Glutamatergic neuron (in vitro differentiated cells): ENCODE data around the gene CYP27A1. TPM values are rescaled to one million over a fixed set of nuclear protein-coding genes. Genes with fewer than 3 reads are reported as not detected.

Experiments used
- DNase-seq: peaks from one replicate; pipeline ENCODE4 v3.0.0; 2022
- H3K27ac Mint-ChIP-seq: one replicate; pipeline ENCODE4 v1.8.0; 2020; ENCODE audit warnings: mild to moderate bottlenecking, mixed read lengths, inconsistent platforms; ENCODE audit not compliant: unreplicated experiment
- H3K27me3 Mint-ChIP-seq: one replicate; pipeline ENCODE4 v1.8.0; 2020; ENCODE audit warnings: mild to moderate bottlenecking, moderate library complexity, mixed read lengths, inconsistent platforms; ENCODE audit not compliant: unreplicated experiment
- H3K36me3 Mint-ChIP-seq: one replicate; pipeline ENCODE4 v1.8.0; 2020; ENCODE audit warnings: mild to moderate bottlenecking, mixed read lengths, inconsistent platforms; ENCODE audit not compliant: unreplicated experiment
- H3K4me1 Mint-ChIP-seq: one replicate; pipeline ENCODE4 v1.8.0; 2020; ENCODE audit warnings: mild to moderate bottlenecking, low read depth, mixed read lengths, inconsistent platforms; ENCODE audit not compliant: unreplicated experiment
- H3K4me3 Mint-ChIP-seq: one replicate; pipeline ENCODE4 v1.8.0; 2020; ENCODE audit warnings: mild to moderate bottlenecking, mixed read lengths, inconsistent platforms; ENCODE audit not compliant: unreplicated experiment
- H3K9me3 Mint-ChIP-seq: one replicate; pipeline ENCODE4 v1.8.0; 2020; ENCODE audit warnings: mild to moderate bottlenecking, moderate library complexity, mixed read lengths, inconsistent platforms; ENCODE audit not compliant: unreplicated experiment
- total RNA-seq: library from RNA; stranded (reverse); fragmentation: NEBNext Ultra II Directional; extraction: Animal tissue kit (Norgen Biotek cat#: 25700); gene quantifications from one replicate; pipeline ENCODE4 v1.2.1, GENCODE V29; 2021; ENCODE audit not compliant: unreplicated experiment
- TF ChIP-seq, protein P1 (sequence below): fragments of 200-600 bp; sonication (generic); IDR thresholded peaks from one replicate; pipeline ENCODE4 v1.5.0; 2021; ENCODE audit not compliant: partially characterized antibody, unreplicated experiment

The CYP27A1 gene
- total RNA-seq, 1 donor from 2014 or later, result 0.98 TPM

DNA sequence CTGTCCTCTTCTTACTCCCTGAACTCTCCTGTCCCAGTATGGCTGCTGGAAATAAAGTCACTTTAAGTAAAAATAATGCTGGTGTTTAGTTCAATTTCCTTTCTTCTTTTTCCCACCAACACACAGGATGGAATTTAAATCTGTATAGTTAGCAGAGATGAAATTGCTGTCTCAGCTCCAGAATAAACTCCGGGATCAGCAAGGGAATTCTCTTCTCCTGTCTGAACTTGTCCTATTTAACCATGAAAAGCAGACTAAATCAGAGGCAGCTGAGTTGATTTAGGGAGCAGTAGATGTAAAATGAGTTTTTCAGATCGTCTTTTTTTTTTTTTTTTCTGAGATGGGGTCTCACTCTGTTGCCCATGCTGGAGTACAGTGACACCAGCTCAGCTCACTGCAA is 45.4 kb upstream of the CYP27A1 start:
- H3K36me3 Mint-ChIP-seq, result no peaks in the 10 kb centered on the region
- H3K27me3 Mint-ChIP-seq, result no peaks in the 10 kb centered on the region
- TF ChIP-seq, protein P1, sequence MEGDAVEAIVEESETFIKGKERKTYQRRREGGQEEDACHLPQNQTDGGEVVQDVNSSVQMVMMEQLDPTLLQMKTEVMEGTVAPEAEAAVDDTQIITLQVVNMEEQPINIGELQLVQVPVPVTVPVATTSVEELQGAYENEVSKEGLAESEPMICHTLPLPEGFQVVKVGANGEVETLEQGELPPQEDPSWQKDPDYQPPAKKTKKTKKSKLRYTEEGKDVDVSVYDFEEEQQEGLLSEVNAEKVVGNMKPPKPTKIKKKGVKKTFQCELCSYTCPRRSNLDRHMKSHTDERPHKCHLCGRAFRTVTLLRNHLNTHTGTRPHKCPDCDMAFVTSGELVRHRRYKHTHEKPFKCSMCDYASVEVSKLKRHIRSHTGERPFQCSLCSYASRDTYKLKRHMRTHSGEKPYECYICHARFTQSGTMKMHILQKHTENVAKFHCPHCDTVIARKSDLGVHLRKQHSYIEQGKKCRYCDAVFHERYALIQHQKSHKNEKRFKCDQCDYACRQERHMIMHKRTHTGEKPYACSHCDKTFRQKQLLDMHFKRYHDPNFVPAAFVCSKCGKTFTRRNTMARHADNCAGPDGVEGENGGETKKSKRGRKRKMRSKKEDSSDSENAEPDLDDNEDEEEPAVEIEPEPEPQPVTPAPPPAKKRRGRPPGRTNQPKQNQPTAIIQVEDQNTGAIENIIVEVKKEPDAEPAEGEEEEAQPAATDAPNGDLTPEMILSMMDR, result no peak
- DNase-seq, result no peak
- H3K27ac Mint-ChIP-seq, result no peak overlapping the region
- no peaks in the 10 kb centered on the region for H3K4me1 Mint-ChIP-seq
- H3K4me3 Mint-ChIP-seq, result no peak overlapping the region
- no peaks in the 10 kb centered on the region for H3K9me3 Mint-ChIP-seq

DNA sequence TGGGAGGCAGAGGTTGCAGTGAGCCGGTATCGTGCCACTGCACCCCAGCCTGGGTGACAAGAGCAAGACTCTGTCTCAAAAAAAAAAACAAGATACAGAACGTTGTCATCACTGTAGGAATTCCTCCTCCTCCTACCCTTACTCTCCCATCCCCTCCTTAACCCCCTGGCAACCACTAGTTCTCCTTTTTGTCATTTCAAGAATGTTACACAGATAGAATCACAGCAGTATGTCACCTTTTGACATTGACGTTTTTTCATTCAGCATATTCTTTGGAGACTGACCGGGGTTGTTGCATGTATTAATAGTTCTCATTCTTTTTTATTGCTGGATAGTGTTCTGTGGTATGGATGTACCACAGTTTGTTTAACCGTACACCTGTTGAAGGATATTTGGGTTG is 38.9 kb upstream of the CYP27A1 start:
- Mint-ChIP-seq H3K36me3 (no peaks in the 10 kb centered on the region), H3K27me3 (peaks cover 3% of the 10 kb centered on the region), H3K4me1 (no peaks in the 10 kb centered on the region), H3K27ac (no peak overlapping the region), H3K9me3 (no peaks in the 10 kb centered on the region), H3K4me3 (no peak overlapping the region)
- TF ChIP-seq, protein P1, result no peak
- no peak for DNase-seq

DNA sequence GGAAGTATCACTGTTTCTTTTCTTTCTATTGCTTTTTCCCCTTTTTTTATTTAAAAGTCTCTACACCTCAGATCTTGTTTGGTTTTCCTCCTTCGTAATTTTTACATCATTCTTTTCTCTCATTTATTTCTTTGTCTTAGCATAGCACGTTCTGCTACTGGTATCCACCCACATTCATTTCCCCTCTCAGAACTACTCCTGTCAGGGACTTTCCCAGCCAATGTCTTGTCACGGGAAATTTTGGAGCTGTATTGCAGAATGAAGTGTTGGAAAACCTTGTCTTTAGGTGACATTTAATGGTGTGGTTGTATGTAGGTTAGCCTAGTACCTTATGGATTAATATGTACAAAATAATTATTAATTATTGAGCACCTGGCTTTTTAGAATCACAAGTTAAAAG is 37.3 kb upstream of the CYP27A1 start:
- Mint-ChIP-seq H3K4me1 (no peaks in the 10 kb centered on the region), H3K27me3 (peaks cover 3% of the 10 kb centered on the region), H3K36me3 (no peaks in the 10 kb centered on the region), H3K9me3 (no peaks in the 10 kb centered on the region), H3K4me3 (no peak overlapping the region), H3K27ac (no peak overlapping the region)
- TF ChIP-seq, protein P1, result no peak
- no peak for DNase-seq

DNA sequence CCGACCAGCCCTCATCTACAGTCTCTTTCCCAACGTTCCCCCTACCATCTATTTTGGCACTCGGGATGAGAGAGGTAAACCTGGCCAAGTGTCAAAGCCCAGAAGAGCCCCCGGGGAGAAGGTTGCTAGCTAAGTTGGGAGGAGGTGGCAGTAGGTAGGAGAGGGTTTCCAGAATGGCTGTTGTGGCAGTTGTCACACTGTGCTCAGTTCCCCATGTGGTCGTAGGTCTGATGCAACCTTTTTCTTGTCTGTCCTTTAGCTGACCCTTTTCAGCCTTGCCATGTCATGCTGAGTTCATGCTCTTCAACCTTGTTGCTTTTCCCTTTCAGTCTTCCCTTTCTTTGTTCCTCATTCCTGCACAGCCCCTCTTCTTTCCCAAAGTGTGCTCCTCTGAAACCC is 36.8 kb upstream of the CYP27A1 start:
- Mint-ChIP-seq H3K27ac (no peak overlapping the region), H3K36me3 (no peaks in the 10 kb centered on the region), H3K4me3 (no peak overlapping the region), H3K4me1 (no peaks in the 10 kb centered on the region), H3K9me3 (no peaks in the 10 kb centered on the region), H3K27me3 (peaks cover 3% of the 10 kb centered on the region)
- TF ChIP-seq, protein P1, result no peak
- DNase-seq, result no peak

DNA sequence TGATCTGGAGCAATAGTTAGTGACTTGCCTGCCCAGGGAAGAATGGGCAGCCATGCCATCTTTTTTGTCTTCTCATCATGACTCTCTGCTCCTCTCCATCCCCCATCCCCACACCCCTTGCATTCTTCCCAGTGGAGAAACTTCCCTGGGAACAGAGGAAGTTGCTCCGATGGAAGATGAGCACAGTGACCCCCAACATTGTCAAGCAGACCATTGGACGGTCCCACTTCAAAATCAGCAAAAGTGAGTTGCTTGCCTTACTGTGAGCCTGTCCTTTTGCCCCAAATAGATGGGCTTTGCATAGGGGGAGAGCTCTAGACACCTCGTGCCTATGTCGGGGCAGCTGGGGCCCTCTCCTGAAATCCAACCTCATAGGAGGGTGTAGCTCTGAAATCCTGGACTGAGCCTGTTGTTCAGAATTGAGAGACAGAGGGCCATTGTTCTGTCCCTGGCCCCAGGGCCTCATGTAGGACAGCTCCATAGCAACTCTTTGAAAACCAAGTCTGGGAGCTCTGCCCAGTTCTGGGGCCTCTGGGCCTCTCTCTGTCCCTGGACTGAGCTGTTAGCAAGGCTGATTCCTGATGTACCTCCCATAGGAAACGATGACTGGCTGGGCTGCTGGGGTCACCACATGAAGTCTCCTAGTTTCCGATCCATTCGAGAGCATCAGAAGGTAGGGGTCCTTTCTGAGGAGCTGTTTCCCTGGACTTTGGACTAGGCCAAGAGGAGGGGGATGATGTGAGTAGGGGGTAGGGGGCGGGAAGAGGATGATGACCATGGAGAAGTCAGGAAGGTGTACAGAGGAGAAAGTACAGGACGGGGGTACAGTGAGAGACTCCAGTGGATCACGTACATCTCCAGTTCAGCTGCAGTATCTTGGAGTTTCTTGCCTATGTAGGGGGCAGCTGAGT is 36.1 kb upstream of the CYP27A1 start:
- H3K27ac Mint-ChIP-seq, result no peak overlapping the region
- H3K9me3 Mint-ChIP-seq, result no peaks in the 10 kb centered on the region
- no peaks in the 10 kb centered on the region for H3K36me3 Mint-ChIP-seq
- H3K27me3 Mint-ChIP-seq, result peaks cover 3% of the 10 kb centered on the region
- TF ChIP-seq, protein P1, result no peak
- no peak for DNase-seq
- H3K4me3 Mint-ChIP-seq, result no peak overlapping the region
- H3K4me1 Mint-ChIP-seq, result no peaks in the 10 kb centered on the region
